Measurements from ENCODE around the gene PSMG1. TPM values are rescaled to one million over a fixed set of nuclear protein-coding genes. Genes with fewer than 3 reads are reported as not detected.
"Not testable (repeated sequence)": the region's sequence is repeated elsewhere in the genome, so short reads cannot be mapped to it uniquely, and the experiment has no call there.

Gene PSMG1
- total RNA-seq, 1 donor from 2014 or later: 49.6 TPM

- TF ChIP-seq, protein P1, sequence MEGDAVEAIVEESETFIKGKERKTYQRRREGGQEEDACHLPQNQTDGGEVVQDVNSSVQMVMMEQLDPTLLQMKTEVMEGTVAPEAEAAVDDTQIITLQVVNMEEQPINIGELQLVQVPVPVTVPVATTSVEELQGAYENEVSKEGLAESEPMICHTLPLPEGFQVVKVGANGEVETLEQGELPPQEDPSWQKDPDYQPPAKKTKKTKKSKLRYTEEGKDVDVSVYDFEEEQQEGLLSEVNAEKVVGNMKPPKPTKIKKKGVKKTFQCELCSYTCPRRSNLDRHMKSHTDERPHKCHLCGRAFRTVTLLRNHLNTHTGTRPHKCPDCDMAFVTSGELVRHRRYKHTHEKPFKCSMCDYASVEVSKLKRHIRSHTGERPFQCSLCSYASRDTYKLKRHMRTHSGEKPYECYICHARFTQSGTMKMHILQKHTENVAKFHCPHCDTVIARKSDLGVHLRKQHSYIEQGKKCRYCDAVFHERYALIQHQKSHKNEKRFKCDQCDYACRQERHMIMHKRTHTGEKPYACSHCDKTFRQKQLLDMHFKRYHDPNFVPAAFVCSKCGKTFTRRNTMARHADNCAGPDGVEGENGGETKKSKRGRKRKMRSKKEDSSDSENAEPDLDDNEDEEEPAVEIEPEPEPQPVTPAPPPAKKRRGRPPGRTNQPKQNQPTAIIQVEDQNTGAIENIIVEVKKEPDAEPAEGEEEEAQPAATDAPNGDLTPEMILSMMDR (IDR thresholded peaks at IDR 0.05): no peak
Measured at GRCh38 chr21:39221282-39221996, 38.2 kb upstream of the PSMG1 start.

DNA sequence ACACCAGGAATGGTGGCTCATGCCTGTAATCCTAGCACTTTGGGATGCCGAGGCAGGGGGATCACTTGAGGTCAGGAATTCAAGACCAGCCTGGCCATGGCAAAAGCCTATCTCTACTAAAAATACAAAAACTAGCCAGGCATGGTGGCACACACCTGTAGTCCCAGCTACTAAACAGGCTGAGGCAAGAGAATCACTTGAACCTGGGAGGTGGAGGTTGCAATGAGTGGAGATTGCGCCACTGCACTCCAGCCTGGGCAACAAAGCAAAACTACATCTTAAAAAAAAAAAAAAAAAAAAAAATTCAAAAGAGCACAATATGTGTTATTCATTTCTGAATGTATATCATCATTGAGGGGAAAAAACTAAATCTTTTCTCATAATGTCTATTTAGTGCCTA lies 37.6 kb upstream of the PSMG1 start:
- not testable (repeated sequence) for H3K9me3 Mint-ChIP-seq (ENCODE audit: unreplicated experiment); H3K4me1 Mint-ChIP-seq (ENCODE audit: unreplicated experiment); H3K27me3 Mint-ChIP-seq (ENCODE audit: unreplicated experiment); DNase-seq (ENCODE audit: extremely low spot score, unreplicated experiment); H3K4me3 Mint-ChIP-seq (ENCODE audit: unreplicated experiment); H3K27ac Mint-ChIP-seq (ENCODE audit: unreplicated experiment)
- H3K36me3 Mint-ChIP-seq (ENCODE audit: unreplicated experiment): peaks cover 51% of the 10 kb centered on the region

More at GRCh38 chr21:39221282-39221996, 38.2 kb upstream of the PSMG1 start:
- Mint-ChIP-seq H3K4me1 (ENCODE audit: unreplicated experiment) (no peaks in the 10 kb centered on the region), H3K4me3 (ENCODE audit: unreplicated experiment) (no peak overlapping the region), H3K36me3 (ENCODE audit: unreplicated experiment) (peaks cover 55% of the 10 kb centered on the region), H3K27ac (ENCODE audit: unreplicated experiment) (no peak overlapping the region), H3K9me3 (ENCODE audit: unreplicated experiment) (no peaks in the 10 kb centered on the region), H3K27me3 (ENCODE audit: unreplicated experiment) (no peaks in the 10 kb centered on the region)
- DNase-seq (ENCODE audit: extremely low spot score, unreplicated experiment): no peak

DNA sequence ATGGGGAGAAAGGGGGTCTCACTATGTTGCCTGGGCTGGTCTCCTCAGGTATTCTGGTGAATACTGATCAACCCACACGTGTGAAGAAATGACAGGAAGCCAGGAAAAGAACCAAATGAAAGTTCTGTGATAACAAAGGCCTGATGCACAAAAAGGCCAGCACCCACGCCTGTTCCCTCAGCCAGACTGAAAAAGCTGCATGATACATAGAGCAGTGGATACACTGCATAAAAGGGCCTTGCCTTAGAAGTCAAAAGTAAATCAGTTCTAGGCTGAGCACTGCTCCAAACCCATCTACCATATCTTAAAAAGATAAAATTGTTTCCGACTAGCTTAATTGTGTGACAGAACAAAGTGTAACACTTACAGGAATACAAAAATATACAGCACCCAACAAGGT lies 36.9 kb upstream of the PSMG1 start:
- H3K9me3 Mint-ChIP-seq (ENCODE audit: unreplicated experiment): no peaks in the 10 kb centered on the region
- DNase-seq (ENCODE audit: extremely low spot score, unreplicated experiment): no peak
- H3K4me3 Mint-ChIP-seq (ENCODE audit: unreplicated experiment): no peak overlapping the region
- H3K4me1 Mint-ChIP-seq (ENCODE audit: unreplicated experiment): no peaks in the 10 kb centered on the region
- peaks cover 52% of the 10 kb centered on the region for H3K36me3 Mint-ChIP-seq (ENCODE audit: unreplicated experiment)
- no peak overlapping the region for H3K27ac Mint-ChIP-seq (ENCODE audit: unreplicated experiment)
- TF ChIP-seq, protein P1 (IDR thresholded peaks at IDR 0.05): no peak
- H3K27me3 Mint-ChIP-seq (ENCODE audit: unreplicated experiment): no peaks in the 10 kb centered on the region

DNA sequence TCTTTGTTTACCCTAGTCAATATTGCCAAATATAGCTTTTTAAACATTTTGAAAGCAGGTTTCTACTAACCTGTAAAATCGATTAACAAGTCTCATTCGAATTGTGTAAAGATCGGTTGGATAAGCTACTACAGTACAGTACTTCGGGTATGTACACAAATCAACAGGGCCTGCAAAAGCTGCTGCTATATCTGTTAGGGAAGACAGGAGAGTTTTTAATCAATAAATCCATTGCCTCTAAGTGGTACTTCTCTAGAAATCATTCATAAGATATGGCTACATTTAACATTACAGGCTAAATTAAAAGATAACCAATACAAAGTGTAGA lies 34.8 kb upstream of the PSMG1 start:
- Mint-ChIP-seq H3K9me3 (ENCODE audit: unreplicated experiment) (no peaks in the 10 kb centered on the region), H3K4me3 (ENCODE audit: unreplicated experiment) (no peak overlapping the region), H3K27me3 (ENCODE audit: unreplicated experiment) (no peaks in the 10 kb centered on the region), H3K36me3 (ENCODE audit: unreplicated experiment) (peaks cover 46% of the 10 kb centered on the region), H3K27ac (ENCODE audit: unreplicated experiment) (no peak overlapping the region), H3K4me1 (ENCODE audit: unreplicated experiment) (no peaks in the 10 kb centered on the region)
- TF ChIP-seq, protein P1 (IDR thresholded peaks at IDR 0.05): no peak
- DNase-seq (ENCODE audit: extremely low spot score, unreplicated experiment): no peak

GRCh38 chr21:39217356-39218081 lies 34.3 kb upstream of the PSMG1 start:
- DNase-seq (ENCODE audit: extremely low spot score, unreplicated experiment): no peak
- Mint-ChIP-seq H3K27me3 (ENCODE audit: unreplicated experiment) (no peaks in the 10 kb centered on the region), H3K4me1 (ENCODE audit: unreplicated experiment) (no peaks in the 10 kb centered on the region), H3K9me3 (ENCODE audit: unreplicated experiment) (no peaks in the 10 kb centered on the region), H3K27ac (ENCODE audit: unreplicated experiment) (no peak overlapping the region), H3K36me3 (ENCODE audit: unreplicated experiment) (peaks cover 46% of the 10 kb centered on the region), H3K4me3 (ENCODE audit: unreplicated experiment) (no peak overlapping the region)
- TF ChIP-seq, protein P1 (IDR thresholded peaks at IDR 0.05): no peak
